Suprapubic skin (tissue), 4 donors: ENCODE results near the gene VARS1. TPM values are rescaled to one million over a fixed set of nuclear protein-coding genes. Genes with fewer than 3 reads are reported as not detected.
A peak's percentile ranks its signal among the peaks of the same experiment; 100 is the strongest.
"Not testable (repeated sequence)": the region's sequence is repeated elsewhere in the genome, so short reads cannot be mapped to it uniquely, and the experiment has no call there.

ENCODE experiments used
- DNase-seq, 2 donors: peaks; one replicate each; pipeline ENCODE4 v3.0.0-alpha.2; 2019; ENCODE audit warnings: low spot score in 2 of 2
- H3K27ac ChIP-seq: fragments of 200-600 bp; sonication (generic); one replicate; pipeline ENCODE4 v1.5.1; 2019
- H3K27me3 ChIP-seq: fragments of 200-600 bp; sonication (generic); one replicate; pipeline ENCODE4 v1.5.1; 2019
- H3K36me3 ChIP-seq: fragments of 200-600 bp; sonication (generic); one replicate; pipeline ENCODE4 v1.5.1; 2019
- H3K4me1 ChIP-seq: fragments of 200-600 bp; sonication (generic); one replicate; pipeline ENCODE4 v1.5.1; 2019
- H3K4me3 ChIP-seq: fragments of 200-600 bp; sonication (generic); one replicate; pipeline ENCODE4 v1.5.1; 2019; ENCODE audit warnings: mild to moderate bottlenecking
- H3K9me3 ChIP-seq: fragments of 200-600 bp; sonication (generic); one replicate; pipeline ENCODE4 v1.5.1; 2019
- CTCF ChIP-seq, 2 donors: fragments of 200-600 bp in 1 of 2; fragments of 450-650 bp in 1 of 2; sonication (generic) in 1 of 2; IDR thresholded peaks; one replicate each; pipeline ENCODE4 v1.5.1; 2016 to 2019; ENCODE audit warnings: antibody characterized with exemption in 2 of 2, mild to moderate bottlenecking in 1 of 2, moderate library complexity in 1 of 2
- EP300 ChIP-seq: sonication (generic); formaldehyde crosslinking; IDR thresholded peaks from one replicate; pipeline ENCODE4 v1.6.1; 2017; ENCODE audit warnings: antibody characterized with exemption
- POLR2A ChIP-seq, 2 donors: fragments of 450-650 bp; IDR thresholded peaks; one replicate each; pipeline ENCODE4 v1.6.1; 2017; ENCODE audit warnings: antibody characterized with exemption in 2 of 2, mild to moderate bottlenecking in 2 of 2, moderate library complexity in 2 of 2
- POLR2AphosphoS5 ChIP-seq, 3 donors: sonication (generic); formaldehyde crosslinking; IDR thresholded peaks; one replicate each; pipeline ENCODE4 v1.6.1; 2017; ENCODE audit warnings: antibody characterized with exemption in 3 of 3
- WGBS: methylation state at CpG from one replicate; pipeline ENCODE4 v1.1.5; 2018; 5-methylcytosine and 5-hydroxymethylcytosine counted together
- total RNA-seq, 4 donors: library from RNA; depleted of rRNA; stranded (reverse); fragments of >200 nt; gene quantifications; one replicate each; pipeline ENCODE4 v1.1.0, GENCODE V29; 2016

Gene VARS1
- total RNA-seq, 4 donors from 2014 or later, result 48.8 to 60.0 (median 59.1) TPM

GRCh38 chr6:31811645-31812044, 16.1 kb upstream of the VARS1 start:
- no peak overlapping the region for H3K4me3 ChIP-seq
- peaks cover 29% of the 10 kb centered on the region for H3K4me1 ChIP-seq
- H3K27me3 ChIP-seq, result no peaks in the 10 kb centered on the region
- DNase-seq, result no peak
- TF ChIP-seq EP300 (no peak), CTCF (IDR thresholded peaks at IDR 0.05) (no peak), POLR2A (IDR thresholded peaks at IDR 0.05) (no peak), POLR2AphosphoS5 (IDR thresholded peaks at IDR 0.05) (no peak)
- no peaks in the 10 kb centered on the region for H3K9me3 ChIP-seq
- WGBS, result 90% methylated on average over 12 of the region's 12 CpGs
- no peaks in the 10 kb centered on the region for H3K36me3 ChIP-seq
- no peak overlapping the region for H3K27ac ChIP-seq

- not testable (repeated sequence) for H3K4me3 ChIP-seq, H3K9me3 ChIP-seq, H3K27ac ChIP-seq, H3K36me3 ChIP-seq, DNase-seq, H3K27me3 ChIP-seq
- H3K4me1 ChIP-seq, result peaks cover 30% of the 10 kb centered on the region
- WGBS, result 90% methylated on average over 10 of the region's 10 CpGs
Observed at GRCh38 chr6:31808599-31808998, 13.0 kb upstream of the VARS1 start.

- DNase-seq, result peak; percentile 98
- Histone ChIP-seq H3K4me1 (peaks cover 18% of the 10 kb centered on the region), H3K36me3 (peaks cover 5% of the 10 kb centered on the region), H3K27ac (peak within 1 kb of the TSS; percentile 93), H3K27me3 (no peaks in the 10 kb centered on the region), H3K9me3 (no peaks in the 10 kb centered on the region), H3K4me3 (peak within 1 kb of the TSS; percentile 73)
- WGBS, result under 1% methylated on average over 47 of the region's 51 CpGs
- TF ChIP-seq POLR2A (IDR thresholded peaks at IDR 0.05) (peak; percentile 21 to 47), CTCF (IDR thresholded peaks at IDR 0.05) (peak in 1 of 2 donors; percentile 7), EP300 (no peak), POLR2AphosphoS5 (IDR thresholded peaks at IDR 0.05) (peak in 1 of 3 donors; percentile 87)
Observed at GRCh38 chr6:31806470-31807272, 11.1 kb upstream of the VARS1 start, which contains the start of gene LSM2. TSS of gene LSM2 (minus strand) at chr6:31806966. CDS start at chr6:31806757, 209 bp downstream.

- H3K9me3 ChIP-seq, result no peaks in the 10 kb centered on the region
- peak overlapping the region; percentile 73 for H3K4me3 ChIP-seq
- H3K27ac ChIP-seq, result peak overlapping the region; percentile 93
- WGBS, result 11% methylated on average over 7 of the region's 7 CpGs
- H3K27me3 ChIP-seq, result no peaks in the 10 kb centered on the region
- H3K4me1 ChIP-seq, result peaks cover 18% of the 10 kb centered on the region
- DNase-seq, result no peak
- peaks cover 5% of the 10 kb centered on the region for H3K36me3 ChIP-seq
- TF ChIP-seq EP300 (no peak), POLR2AphosphoS5 (IDR thresholded peaks at IDR 0.05) (no peak), POLR2A (IDR thresholded peaks at IDR 0.05) (no peak), CTCF (IDR thresholded peaks at IDR 0.05) (no peak)
Observed at GRCh38 chr6:31805939-31806469, 10.5 kb upstream of the VARS1 start.

GRCh38 chr6:31801031-31801927, 5.7 kb upstream of the VARS1 start:
- not testable (repeated sequence) for DNase-seq, H3K27ac ChIP-seq, H3K27me3 ChIP-seq, H3K4me3 ChIP-seq, H3K36me3 ChIP-seq, H3K9me3 ChIP-seq
- peaks cover 22% of the 10 kb centered on the region for H3K4me1 ChIP-seq
- WGBS, result 96% methylated on average over 5 of the region's 8 CpGs

GRCh38 chr6:31799781-31800180, 4.2 kb upstream of the VARS1 start:
- no peak for DNase-seq
- 78% methylated on average over 12 of the region's 12 CpGs for WGBS
- Histone ChIP-seq H3K9me3 (no peaks in the 10 kb centered on the region), H3K27ac (no peak overlapping the region), H3K36me3 (peaks cover 5% of the 10 kb centered on the region), H3K4me3 (no peak overlapping the region), H3K27me3 (no peaks in the 10 kb centered on the region), H3K4me1 (peaks cover 21% of the 10 kb centered on the region)
- TF ChIP-seq CTCF (IDR thresholded peaks at IDR 0.05), result no peak
